WERI-Rb-1 (cell line): Measurements from ENCODE around the gene ARHGEF38.
"Not testable (repeated sequence)": the region's sequence is repeated elsewhere in the genome, so short reads cannot be mapped to it uniquely, and the experiment has no call there.

ENCODE experiments used
- DNase-seq: peaks from one replicate; pipeline ENCODE4 v3.0.0-alpha.2; 2020
- H3K27ac ChIP-seq: fragments of 250-450 bp; sonication (Bioruptor Pico); 2 replicates; pipeline ENCODE4 v1.5.1; 2020; ENCODE audit warnings: mild to moderate bottlenecking, moderate library complexity
- H3K27me3 ChIP-seq: fragments of 250-450 bp; sonication (Bioruptor Pico); 2 replicates; pipeline ENCODE4 v1.5.1; 2021; ENCODE audit warnings: mild to moderate bottlenecking, low read depth, moderate library complexity; ENCODE audit not compliant: insufficient read depth, severe bottlenecking
- H3K36me3 ChIP-seq: fragments of 250-450 bp; sonication (Bioruptor Pico); 2 replicates; pipeline ENCODE4 v1.5.1; 2020; ENCODE audit warnings: mild to moderate bottlenecking, moderate library complexity
- H3K4me3 ChIP-seq: 2 replicates; pipeline ENCODE4 v1.5.1; 2011; ENCODE audit warnings: low read depth, mild to moderate bottlenecking, control low read depth, low read length
- H3K9me3 ChIP-seq: fragments of 250-450 bp; sonication (Bioruptor Pico); 2 replicates; pipeline ENCODE4 v1.5.1; 2021; ENCODE audit warnings: mild to moderate bottlenecking, moderate library complexity; ENCODE audit not compliant: severe bottlenecking
- TF ChIP-seq, protein P1 (sequence below): IDR thresholded peaks from 2 replicates; pipeline ENCODE4 v1.5.1; 2011; ENCODE audit warnings: low read depth, mild to moderate bottlenecking, control low read depth, inconsistent platforms, low read length

Gene ARHGEF38

DNA sequence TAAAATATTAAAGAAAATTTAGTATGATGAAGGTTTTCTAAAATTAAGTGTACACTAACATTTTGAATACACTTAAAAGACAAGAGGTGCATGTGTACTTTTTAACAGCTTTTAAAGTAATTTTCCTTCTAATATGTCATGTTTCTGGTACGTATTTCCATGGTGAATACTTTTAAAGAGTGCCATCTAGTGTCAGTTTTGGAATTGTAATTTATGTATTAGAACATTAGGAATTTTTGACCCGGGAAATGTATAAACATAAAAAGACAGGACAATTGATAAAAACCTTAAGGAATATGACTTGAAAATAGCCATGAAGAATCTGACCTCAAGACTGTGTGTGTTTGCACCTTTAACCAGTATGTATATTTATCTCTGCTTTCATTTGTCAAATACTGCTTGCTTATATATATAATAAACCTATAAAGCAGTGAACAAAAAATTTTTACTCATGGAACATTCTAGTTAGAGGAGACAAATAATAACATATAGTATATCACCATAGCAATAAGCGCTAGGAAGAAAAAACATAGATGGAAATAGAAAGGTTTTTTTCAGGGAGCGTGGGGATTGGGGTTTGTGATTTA is 163.4 kb downstream of the ARHGEF38 start:
- Histone ChIP-seq H3K36me3 (peaks cover 10% of the 10 kb centered on the region), H3K9me3 (no peaks in the 10 kb centered on the region), H3K27me3 (no peaks in the 10 kb centered on the region), H3K27ac (no peak overlapping the region), H3K4me3 (no peak overlapping the region)
- DNase-seq, result no peak
- TF ChIP-seq, protein P1, sequence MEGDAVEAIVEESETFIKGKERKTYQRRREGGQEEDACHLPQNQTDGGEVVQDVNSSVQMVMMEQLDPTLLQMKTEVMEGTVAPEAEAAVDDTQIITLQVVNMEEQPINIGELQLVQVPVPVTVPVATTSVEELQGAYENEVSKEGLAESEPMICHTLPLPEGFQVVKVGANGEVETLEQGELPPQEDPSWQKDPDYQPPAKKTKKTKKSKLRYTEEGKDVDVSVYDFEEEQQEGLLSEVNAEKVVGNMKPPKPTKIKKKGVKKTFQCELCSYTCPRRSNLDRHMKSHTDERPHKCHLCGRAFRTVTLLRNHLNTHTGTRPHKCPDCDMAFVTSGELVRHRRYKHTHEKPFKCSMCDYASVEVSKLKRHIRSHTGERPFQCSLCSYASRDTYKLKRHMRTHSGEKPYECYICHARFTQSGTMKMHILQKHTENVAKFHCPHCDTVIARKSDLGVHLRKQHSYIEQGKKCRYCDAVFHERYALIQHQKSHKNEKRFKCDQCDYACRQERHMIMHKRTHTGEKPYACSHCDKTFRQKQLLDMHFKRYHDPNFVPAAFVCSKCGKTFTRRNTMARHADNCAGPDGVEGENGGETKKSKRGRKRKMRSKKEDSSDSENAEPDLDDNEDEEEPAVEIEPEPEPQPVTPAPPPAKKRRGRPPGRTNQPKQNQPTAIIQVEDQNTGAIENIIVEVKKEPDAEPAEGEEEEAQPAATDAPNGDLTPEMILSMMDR, result no peak

DNA sequence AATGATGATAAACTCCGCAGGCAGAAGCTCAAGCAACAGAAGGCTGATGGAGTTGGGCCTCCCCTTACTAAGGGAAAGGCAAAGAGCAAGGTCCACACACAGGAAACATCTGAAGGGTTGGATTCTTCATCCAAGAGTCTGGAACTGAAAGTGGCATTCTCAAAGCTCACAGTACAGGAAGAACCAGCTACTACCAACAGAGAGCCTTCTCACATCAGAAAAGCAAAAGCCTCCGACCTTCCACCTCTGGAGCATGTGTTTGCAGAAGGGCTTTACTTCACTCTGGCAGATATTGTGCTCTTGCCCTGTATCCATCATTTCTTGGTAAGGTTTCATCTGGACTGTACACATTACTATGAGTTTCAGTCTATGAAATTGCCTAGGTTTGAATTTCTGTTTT is 166.8 kb downstream of the ARHGEF38 start:
- H3K27me3 ChIP-seq, result no peaks in the 10 kb centered on the region
- no peaks in the 10 kb centered on the region for H3K9me3 ChIP-seq
- no peak overlapping the region for H3K4me3 ChIP-seq
- TF ChIP-seq, protein P1, result no peak
- H3K27ac ChIP-seq, result no peak overlapping the region
- DNase-seq, result no peak
- peaks cover 12% of the 10 kb centered on the region for H3K36me3 ChIP-seq

DNA sequence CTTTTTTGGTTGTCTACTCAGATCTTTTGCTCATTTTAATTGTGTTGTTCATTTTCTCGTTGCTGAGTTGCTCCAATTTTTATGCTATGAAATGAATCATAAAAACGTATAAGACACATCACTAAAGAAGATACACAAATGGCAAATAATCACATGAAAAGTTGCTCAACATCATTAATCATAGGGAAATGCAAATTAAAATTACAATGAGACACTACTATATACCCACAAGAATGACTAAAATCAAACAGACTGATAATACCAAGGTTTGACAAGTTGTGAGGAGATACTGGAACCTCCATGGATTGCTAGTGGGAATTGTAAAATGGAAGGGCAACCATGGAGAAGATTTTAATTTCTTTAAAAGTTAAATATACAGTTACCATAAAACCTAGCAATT is 173.2 kb downstream of the ARHGEF38 start:
- Histone ChIP-seq H3K4me3 (no peak overlapping the region), H3K27ac (no peak overlapping the region), H3K9me3 (peaks cover 8% of the 10 kb centered on the region), H3K27me3 (no peaks in the 10 kb centered on the region), H3K36me3 (peaks cover 12% of the 10 kb centered on the region)
- no peak for DNase-seq
- TF ChIP-seq, protein P1, result no peak

DNA sequence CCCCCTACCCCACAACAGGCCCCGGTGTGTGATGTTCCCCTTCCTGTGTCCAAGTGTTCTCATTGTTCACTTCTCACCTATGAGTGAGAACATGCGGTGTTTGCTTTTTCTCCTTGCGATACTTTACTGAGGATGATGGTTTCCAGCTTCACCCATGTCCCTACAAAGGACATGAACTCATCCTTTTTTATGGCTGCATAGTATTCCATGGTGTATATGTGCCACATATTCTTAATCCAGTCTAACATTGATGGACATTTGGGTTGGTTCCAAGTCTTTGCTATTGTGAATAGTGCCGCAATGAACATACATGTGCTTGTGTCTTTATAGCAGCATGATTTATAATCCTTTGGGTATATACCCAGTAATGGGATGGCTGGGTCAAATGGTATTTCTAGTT is 177.5 kb downstream of the ARHGEF38 start:
- not testable (repeated sequence) for H3K36me3 ChIP-seq, H3K27ac ChIP-seq, H3K27me3 ChIP-seq, H3K4me3 ChIP-seq, H3K9me3 ChIP-seq, DNase-seq
